COLO829 (cell line): ENCODE data around the gene TBX10.
"Not testable (repeated sequence)": the region's sequence is repeated elsewhere in the genome, so short reads cannot be mapped to it uniquely, and the experiment has no call there.

Source experiments
- DNase-seq: peaks from one replicate; pipeline ENCODE4 v3.0.0; 2012; ENCODE audit warnings: low spot score

Gene TBX10

DNA sequence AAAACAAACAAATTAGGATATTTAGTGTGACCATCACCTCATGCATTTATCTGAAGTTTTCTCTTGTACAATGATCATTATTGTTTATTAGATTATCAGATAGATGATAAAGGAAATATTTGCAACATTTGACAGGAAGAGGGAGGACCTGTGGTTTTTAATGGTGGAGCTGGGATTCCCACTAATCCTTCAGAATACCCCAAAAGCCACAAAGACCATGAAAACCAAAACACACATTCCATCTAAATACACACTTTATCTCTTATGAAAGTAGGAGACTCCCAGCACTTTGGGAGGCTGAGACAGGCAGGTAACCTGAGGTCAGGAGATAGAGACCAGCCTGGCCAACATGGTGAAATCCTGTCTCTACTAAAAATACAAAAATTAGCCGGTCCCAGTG, 40.4 kb downstream of the TBX10 start:
- no peak for DNase-seq

DNA sequence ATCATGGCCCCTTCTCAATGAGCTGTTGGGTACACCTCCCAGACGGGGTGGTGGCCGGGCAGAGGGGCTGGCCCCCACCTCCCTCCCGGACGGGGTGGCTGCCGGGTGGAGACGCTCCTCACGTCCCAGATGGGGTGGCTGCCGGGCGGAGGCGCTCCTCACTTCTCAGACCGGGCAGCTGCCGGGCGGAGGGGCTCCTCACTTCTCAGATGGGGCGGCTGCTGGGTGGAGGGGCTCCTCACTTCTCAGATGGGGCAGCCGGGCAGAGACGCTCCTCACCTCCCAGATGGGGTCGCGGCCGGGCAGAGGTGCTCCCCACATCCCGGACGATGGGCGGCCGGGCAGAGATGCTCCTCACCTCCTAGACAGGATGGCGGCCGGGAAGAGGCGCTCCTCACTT, 41.6 kb downstream of the TBX10 start:
- not testable (repeated sequence) for DNase-seq

DNA sequence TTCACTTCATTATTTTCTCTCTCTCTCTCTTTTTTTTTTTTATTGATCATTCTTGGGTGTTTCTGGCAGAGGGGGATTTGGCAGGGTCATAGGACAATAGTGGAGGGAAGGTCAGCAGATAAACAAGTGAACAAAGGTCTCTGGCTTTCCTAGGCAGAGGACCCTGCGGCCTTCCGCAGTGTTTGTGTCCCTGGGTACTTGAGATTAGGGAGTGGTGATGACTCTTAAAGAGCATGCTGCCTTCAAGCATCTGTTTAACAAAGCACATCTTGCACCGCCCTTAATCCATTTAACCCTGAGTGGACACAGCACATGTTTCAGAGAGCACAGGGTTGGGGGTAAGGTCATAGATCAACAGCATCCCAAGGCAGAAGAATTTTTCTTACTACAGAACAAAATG, 42.1 kb downstream of the TBX10 start:
- DNase-seq: not testable (repeated sequence)

DNA sequence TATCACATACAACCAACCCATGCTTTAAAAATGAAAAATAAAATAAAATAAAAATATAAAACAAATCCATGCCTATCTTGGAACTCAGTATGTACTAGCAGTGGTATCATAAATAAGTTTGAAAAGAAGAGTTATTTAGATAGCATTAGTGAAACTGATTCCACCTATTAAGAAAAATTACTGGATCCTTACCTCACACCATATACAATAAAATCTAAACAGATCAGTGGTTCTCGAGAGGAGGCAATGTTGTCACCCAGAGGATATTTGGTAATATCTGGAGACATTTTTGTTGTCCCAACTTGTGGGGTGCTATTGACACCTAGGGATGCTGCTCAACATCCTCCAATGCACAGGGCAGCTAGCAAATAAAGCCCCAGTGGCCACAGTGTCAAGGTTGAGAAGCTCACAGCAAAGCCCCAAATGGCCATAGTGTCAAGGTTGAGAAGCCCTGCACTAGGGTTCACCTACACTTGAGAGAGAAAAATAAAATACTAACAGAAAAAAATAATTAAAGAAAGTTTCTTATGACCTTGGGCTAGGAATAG, 42.7 kb downstream of the TBX10 start:
- DNase-seq: no peak

DNA sequence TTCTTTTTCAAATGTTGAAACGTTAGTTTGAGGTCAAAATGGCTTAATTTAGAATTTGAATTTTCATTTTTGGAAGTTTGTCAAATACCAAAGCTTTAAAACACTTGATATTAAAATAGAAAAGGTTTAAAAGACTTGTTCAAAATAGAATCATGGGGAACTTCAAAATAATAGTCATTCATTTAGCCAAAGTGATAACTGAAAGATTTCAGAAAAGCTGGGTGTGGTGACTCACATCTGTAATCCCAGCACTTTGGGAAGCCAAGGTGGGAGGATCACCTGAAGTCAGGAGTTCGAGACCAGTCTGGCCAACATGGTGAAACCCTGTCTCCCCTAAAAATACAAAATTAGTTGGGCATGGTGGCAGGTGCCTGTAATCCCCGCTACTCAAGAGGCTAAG, 45.1 kb downstream of the TBX10 start:
- no peak for DNase-seq

DNA sequence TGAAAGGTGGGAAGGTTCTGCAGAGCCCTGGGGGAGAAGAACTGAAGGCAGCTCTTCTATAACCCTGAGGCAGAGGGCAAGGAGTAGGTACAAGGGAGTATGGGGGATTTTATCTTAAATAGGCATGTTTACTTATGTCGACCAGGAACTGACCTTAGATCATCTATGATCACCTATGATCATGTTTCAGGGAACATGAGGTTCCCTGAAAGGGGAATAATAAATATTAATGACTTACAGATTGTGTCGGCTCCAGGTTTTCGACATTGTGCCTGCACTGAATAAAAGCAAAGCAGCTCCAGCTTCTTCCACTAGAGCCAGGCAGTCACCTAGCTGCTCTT, 46.0 kb downstream of the TBX10 start:
- no peak for DNase-seq

DNA sequence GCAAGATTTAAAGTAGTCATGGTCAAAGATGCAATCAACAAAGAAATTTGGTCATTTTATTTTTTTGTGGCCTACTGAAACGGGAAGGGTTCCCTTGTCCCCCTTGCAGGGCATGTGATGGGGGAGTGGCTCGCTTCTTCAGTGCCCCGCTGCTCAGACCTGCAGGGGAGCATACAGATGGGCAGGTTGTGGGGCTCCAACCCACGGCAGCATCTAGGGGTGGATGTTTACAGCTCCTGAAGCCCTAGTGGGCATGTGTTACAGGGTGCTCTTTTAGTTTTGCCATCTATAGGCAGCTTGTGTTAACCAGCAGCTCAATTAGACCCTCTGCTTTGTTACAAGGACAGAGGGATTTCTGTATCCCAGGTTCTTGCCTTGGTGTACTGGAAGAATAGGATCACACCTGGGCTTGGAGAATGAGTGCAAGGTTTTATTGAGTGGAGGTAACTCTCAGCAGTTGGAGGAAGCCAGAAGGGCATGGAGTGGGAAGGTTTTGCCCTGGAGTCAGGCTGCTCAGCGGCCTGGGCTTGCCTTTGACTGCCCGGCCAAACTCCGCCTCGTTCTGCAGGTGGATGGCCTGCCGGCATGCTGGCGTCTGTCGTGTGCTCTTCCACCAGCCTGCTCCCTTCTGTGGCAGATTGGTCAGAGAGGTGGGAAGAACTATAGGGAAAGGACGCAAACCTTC, 46.5 kb downstream of the TBX10 start:
- DNase-seq: no peak

DNA sequence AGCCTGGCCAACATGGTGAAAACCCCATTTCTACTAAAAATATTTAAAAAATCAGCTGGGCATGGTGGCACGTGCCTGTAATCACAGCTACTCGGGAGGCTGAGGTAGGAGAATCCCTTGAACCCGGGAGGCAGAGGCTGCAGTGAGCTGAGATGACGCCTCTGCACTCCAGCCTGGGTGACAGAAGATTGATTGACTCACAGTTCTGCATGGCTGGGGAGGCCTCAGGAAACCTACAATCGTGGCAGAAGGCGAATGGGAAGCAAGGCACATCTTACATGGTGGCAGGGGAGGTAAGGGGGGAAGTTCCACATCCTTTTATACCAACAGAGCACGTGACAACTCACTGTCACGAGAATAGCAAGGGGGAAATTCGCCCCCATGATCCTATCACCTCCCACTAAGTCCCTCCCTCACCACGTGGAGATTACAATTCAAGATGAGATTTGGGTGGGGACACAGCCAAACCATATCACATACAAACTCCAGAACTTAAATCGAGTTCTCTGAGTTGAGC, 50.6 kb downstream of the TBX10 start:
- not testable (repeated sequence) for DNase-seq

DNA sequence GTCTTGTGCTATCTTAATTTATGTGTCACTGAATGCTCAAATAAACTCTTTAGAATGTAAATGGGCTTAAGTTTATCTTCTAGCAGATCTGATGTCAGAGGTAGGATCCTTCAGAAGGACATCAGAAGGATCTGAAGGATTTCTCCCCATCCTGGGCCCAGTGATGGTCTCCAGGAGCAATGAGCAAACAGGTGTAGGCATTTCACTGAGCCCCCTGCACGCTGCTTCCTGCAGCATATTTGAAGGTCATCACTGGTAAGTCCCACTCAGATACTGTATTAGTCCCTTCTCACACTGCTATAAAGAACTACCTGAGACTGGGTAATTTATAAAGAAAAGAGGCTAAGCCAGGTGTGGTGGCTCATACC, 51.4 kb downstream of the TBX10 start:
- DNase-seq: no peak

DNA sequence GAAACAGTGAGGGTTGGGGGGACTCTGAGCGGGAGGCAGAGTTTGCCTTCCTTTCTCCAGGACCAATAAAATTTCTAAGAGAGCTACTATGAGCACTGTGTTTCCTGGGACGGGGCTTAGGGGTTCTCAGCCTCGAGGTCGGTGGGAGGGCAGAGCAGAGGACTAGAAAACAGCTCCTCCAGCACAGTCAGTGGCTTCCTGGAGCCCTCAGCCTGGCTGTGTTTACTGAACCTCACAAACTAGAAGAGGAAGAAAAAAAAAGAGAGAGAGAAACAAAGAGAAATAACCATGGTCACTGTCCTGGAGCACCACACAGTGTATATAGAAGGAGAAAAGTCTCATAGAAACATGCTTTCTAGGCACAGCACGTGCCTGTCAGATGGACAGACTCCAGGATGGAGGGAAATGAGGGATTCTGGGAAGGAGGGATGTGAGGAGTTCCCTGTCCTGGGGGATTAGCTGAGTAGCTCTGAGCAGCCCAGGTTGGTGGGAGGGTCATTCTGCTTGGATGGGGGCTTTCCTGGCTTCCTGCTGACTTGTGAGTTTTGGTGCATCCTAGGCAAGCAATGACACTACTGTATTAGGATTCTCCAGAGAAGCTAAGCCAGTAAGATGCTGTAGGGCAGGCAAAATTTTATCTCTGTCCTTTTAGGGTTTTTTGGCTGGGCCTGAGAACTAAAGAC, 52.9 kb downstream of the TBX10 start:
- DNase-seq: no peak

DNA sequence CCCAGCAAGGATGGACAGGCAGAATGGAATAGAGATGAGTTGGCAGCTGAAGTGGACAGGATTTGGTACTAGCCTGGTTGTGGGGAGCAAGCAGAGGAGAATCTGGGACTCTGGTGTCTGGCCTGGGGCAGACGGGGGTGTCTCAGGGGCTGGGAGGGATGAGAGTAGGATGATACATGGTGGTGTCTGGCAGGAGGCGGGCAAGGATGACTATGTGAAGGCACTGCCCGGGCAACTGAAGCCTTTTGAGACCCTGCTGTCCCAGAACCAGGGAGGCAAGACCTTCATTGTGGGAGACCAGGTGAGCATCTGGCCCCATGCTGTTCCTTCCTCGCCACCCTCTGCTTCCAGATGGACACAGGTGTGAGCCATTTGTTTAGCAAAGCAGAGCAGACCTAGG, 53.7 kb downstream of the TBX10 start:
- no peak for DNase-seq

DNA sequence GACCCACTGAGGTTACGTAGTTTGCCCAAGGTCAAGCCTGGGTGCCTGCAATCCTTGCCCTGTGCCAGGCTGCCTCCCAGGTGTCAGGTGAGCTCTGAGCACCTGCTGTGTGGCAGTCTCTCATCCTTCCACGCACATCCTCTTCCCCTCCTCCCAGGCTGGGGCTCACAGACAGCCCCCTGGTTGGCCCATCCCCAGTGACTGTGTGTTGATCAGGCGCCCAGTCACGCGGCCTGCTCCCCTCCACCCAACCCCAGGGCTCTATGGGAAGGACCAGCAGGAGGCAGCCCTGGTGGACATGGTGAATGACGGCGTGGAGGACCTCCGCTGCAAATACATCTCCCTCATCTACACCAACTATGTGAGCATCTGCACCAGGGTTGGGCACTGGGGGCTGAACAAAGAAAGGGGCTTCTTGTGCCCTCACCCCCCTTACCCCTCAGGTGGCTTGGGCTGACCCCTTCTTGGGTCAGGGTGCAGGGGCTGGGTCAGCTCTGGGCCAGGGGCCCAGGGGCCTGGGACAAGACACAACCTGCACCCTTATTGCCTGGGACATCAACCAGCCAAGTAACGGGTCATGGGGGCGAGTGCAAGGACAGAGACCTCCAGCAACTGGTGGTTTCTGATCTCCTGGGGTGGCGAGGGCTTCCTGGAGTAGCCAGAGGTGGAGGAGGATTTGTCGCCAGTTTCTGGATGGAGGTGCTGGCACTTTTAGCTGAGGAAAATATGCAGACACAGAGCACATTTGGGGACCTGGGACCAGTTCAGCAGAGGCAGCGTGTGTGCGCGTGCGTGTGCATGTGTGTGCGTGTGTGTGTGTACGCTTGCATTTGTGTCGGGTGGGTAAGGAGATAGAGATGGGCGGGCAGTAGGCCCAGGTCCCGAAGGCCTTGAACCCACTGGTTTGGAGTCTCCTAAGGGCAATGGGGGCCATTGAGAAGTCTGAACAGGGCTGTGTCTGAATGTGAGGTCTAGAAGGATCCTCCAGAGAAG, 54.4 kb downstream of the TBX10 start:
- no peak for DNase-seq

DNA sequence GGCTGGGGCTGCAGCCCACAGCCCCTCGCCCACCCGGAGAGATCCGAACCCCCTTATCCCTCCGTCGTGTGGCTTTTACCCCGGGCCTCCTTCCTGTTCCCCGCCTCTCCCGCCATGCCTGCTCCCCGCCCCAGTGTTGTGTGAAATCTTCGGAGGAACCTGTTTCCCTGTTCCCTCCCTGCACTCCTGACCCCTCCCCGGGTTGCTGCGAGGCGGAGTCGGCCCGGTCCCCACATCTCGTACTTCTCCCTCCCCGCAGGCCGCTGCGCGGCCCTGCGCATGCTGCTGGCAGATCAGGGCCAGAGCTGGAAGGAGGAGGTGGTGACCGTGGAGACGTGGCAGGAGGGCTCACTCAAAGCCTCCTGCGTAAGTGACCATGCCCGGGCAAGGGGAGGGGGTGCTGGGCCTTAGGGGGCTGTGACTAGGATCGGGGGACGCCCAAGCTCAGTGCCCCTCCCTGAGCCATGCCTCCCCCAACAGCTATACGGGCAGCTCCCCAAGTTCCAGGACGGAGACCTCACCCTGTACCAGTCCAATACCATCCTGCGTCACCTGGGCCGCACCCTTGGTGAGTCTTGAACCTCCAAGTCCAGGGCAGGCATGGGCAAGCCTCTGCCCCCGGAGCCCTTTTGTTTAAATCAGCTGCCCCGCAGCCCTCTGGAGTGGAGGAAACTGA, 55.2 kb downstream of the TBX10 start:
- DNase-seq: no peak

DNA sequence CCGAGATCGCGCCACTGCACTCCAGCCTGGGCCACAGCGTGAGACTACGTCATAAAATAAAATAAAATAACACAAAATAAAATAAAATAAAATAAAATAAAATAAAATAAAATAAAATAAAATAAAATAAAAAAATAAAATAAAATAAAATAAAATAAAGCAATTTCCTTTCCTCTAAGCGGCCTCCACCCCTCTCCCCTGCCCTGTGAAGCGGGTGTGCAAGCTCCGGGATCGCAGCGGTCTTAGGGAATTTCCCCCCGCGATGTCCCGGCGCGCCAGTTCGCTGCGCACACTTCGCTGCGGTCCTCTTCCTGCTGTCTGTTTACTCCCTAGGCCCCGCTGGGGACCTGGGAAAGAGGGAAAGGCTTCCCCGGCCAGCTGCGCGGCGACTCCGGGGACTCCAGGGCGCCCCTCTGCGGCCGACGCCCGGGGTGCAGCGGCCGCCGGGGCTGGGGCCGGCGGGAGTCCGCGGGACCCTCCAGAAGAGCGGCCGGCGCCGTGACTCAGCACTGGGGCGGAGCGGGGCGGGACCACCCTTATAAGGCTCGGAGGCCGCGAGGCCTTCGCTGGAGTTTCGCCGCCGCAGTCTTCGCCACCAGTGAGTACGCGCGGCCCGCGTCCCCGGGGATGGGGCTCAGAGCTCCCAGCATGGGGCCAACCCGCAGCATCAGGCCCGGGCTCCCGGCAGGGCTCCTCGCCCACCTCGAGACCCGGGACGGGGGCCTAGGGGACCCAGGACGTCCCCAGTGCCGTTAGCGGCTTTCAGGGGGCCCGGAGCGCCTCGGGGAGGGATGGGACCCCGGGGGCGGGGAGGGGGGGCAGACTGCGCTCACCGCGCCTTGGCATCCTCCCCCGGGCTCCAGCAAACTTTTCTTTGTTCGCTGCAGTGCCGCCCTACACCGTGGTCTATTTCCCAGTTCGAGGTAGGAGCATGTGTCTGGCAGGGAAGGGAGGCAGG, 56.0 kb downstream of the TBX10 start, which contains the start of gene GSTP1:
GSTP1 (plus strand) TSS at position 566 of the 958 bp plus-strand sequence; CDS start at position 598, 32 bp downstream.
- DNase-seq: peak; percentile 67

DNA sequence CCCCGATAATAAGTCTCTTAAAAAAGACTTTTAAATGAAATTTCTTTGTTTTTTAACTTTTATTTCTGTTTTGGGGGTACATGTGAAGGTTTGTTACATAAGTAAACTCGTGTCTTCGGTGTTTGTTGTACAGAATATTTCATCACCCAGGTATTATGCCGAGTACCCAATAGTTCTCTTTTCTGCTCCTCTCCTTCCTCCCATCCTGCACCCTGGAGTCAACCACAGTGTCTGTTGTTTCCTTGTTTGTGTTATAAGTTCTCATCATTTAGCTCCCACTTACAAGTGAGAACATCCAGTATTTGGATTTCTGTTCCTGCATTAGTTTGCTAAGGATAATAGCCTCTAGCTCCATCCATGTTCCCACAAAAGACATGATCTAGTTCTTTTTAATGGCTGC, 57.6 kb downstream of the TBX10 start:
- DNase-seq: no peak

DNA sequence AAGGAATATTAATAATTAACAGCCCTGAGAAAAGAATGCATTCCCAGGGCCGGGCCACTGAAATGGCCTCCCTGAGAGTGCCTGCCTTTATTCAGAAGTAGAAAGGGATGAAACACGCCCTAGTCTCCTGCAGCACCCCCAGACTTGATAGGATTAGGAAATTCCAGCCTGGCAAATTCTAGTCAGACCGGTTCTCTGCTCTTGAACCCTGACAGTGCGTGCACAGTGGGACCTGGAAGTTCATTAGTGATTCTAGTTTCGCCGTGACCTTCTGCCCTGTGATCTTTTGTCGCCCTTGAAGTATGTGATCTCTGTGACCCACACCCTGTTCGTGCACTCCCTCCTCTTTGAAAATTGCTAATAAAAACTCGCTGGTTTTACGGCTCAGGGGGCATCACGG, 58.1 kb downstream of the TBX10 start:
- no peak for DNase-seq
